Smooth muscle cell (in vitro differentiated cells): Measurements from ENCODE around the gene POTEF. TPM values are rescaled to one million over a fixed set of nuclear protein-coding genes. Genes with fewer than 3 reads are reported as not detected.
"Not testable (repeated sequence)": the region's sequence is repeated elsewhere in the genome, so short reads cannot be mapped to it uniquely, and the experiment has no call there.

Experiments used
- DNase-seq: peaks from one replicate; lab custom pipeline; 2025; ENCODE audit not compliant: unreplicated experiment; lab: John Stamatoyannopoulos, UW
- H2AFZ ChIP-seq: fragments of 200-600 bp; sonication (generic); 2 replicates; pipeline ENCODE4 v1.6.0; 2016; ENCODE audit warnings: antibody characterized with exemption, low read depth, mild to moderate bottlenecking
- H3F3A ChIP-seq: fragments of 200-600 bp; sonication (generic); 2 replicates; pipeline ENCODE4 v1.6.0; 2017; ENCODE audit warnings: antibody characterized with exemption, low read depth
- H3K27ac ChIP-seq: fragments of 200-600 bp; sonication (generic); 2 replicates; pipeline ENCODE4 v1.5.1; 2016; ENCODE audit warnings: low read depth, mild to moderate bottlenecking
- H3K27me3 ChIP-seq: fragments of 200-600 bp; sonication (generic); 2 replicates; pipeline ENCODE4 v1.6.1; 2016; ENCODE audit warnings: low read depth, mild to moderate bottlenecking
- H3K36me3 ChIP-seq: fragments of 200-600 bp; sonication (generic); 2 replicates; pipeline ENCODE4 v1.5.1; 2016; ENCODE audit warnings: low read depth
- H3K4me1 ChIP-seq: fragments of 200-600 bp; sonication (generic); 2 replicates; pipeline ENCODE4 v1.5.1; 2016; ENCODE audit warnings: low read depth
- H3K4me2 ChIP-seq: fragments of 200-600 bp; sonication (generic); 2 replicates; pipeline ENCODE4 v1.6.0; 2016; ENCODE audit warnings: mild to moderate bottlenecking
- H3K4me3 ChIP-seq: fragments of 200-600 bp; sonication (generic); 2 replicates; pipeline ENCODE4 v1.5.1; 2016; ENCODE audit warnings: mild to moderate bottlenecking
- H3K79me2 ChIP-seq: fragments of 200-600 bp; sonication (generic); 2 replicates; pipeline ENCODE4 v1.6.0; 2016; ENCODE audit warnings: low read depth, mild to moderate bottlenecking
- H3K9ac ChIP-seq: fragments of 200-600 bp; sonication (generic); 2 replicates; pipeline ENCODE4 v1.6.0; 2016; ENCODE audit warnings: low read depth
- H3K9me3 ChIP-seq: fragments of 200-600 bp; sonication (generic); replicated peaks from 2 replicates; pipeline ENCODE4 v1.5.1; 2016; ENCODE audit warnings: low read depth
- H4K20me1 ChIP-seq: fragments of 200-600 bp; sonication (generic); 2 replicates; pipeline ENCODE4 v1.6.0; 2016; ENCODE audit warnings: low read depth
- CTCF ChIP-seq: fragments of 200-600 bp; sonication (generic); IDR thresholded peaks from 2 replicates; pipeline ENCODE4 v1.5.1; 2017; ENCODE audit warnings: borderline replicate concordance, mild to moderate bottlenecking, antibody characterized with exemption; ENCODE audit not compliant: insufficient read depth, poor library complexity, severe bottlenecking
- WGBS: methylation state at CpG from one replicate; pipeline ENCODE4 v1.1.7; 2016; ENCODE audit warnings: low lambda C conversion rate; 5-methylcytosine and 5-hydroxymethylcytosine counted together
- polyA plus RNA-seq: library from polyadenylated mRNA; unstranded; fragments of >200 nt; fragmentation: Nextera tagmentation; extraction: Ambion mirVana; gene quantifications from 2 replicates; pipeline ENCODE4 v1.2.1, GENCODE V29; 2016
- total RNA-seq: library from RNA; depleted of rRNA; stranded (reverse); fragments of >200 nt; gene quantifications from 2 replicates; pipeline ENCODE4 v1.2.3, GENCODE V29; 2014

Gene POTEF
- total and polyA plus RNA-seq, 2 experiments from 2014 or later: 2.8 to 9.7 TPM

- Histone ChIP-seq H3K9ac (no peak overlapping the region), H3K36me3 (no peaks in the 10 kb centered on the region), H3K4me2 (no peak overlapping the region), H3K79me2 (no peaks in the 10 kb centered on the region), H3K27ac (no peak overlapping the region), H2AFZ (no peak overlapping the region), H4K20me1 (no peaks in the 10 kb centered on the region), H3K4me3 (no peak overlapping the region), H3K27me3 (no peaks in the 10 kb centered on the region), H3K9me3 (no peaks in the 10 kb centered on the region), H3F3A (no peaks in the 10 kb centered on the region), H3K4me1 (no peaks in the 10 kb centered on the region)
- no peak for TF ChIP-seq CTCF
- WGBS: 97% methylated on average over 22 of the region's 25 CpGs
- no peak for DNase-seq
These were observed 24.0 kb upstream of the POTEF start for GRCh38 chr2:130152816-130153595.

GRCh38 chr2:130152136-130152815 lies 23.3 kb upstream of the POTEF start:
- H3K4me1 ChIP-seq, H4K20me1 ChIP-seq, H3K79me2 ChIP-seq, H3K9ac ChIP-seq, H3K27me3 ChIP-seq, H3K9me3 ChIP-seq, H2AFZ ChIP-seq, H3K4me2 ChIP-seq, H3K4me3 ChIP-seq, H3K27ac ChIP-seq, H3F3A ChIP-seq, H3K36me3 ChIP-seq, DNase-seq: not testable (repeated sequence)
- WGBS: over 99% methylated on average over 27 of the region's 27 CpGs

DNA sequence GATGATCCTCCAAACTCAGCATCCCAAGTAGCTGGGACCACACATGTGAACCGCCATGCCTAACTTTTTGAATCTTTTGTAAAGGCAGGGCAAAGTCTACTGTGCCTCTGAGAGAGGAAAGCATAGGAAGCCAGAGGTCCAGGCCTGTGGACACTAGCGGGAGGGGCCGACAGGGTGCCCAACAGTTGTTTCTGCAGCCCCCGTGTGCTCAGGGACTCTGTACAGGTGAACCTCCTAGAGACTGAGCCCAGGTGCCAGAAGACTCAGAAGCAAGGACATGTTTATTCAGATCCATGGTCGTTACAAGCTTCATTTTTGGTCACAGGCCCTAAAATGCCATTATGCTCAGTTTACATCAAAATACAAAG lies 22.1 kb upstream of the POTEF start:
- not testable (repeated sequence) for H2AFZ ChIP-seq, H3F3A ChIP-seq, H3K27me3 ChIP-seq, H3K4me2 ChIP-seq, H3K27ac ChIP-seq, H3K79me2 ChIP-seq, H3K4me3 ChIP-seq, H4K20me1 ChIP-seq, H3K4me1 ChIP-seq, H3K36me3 ChIP-seq, H3K9me3 ChIP-seq, H3K9ac ChIP-seq, DNase-seq
- WGBS: 78% methylated on average over 5 of the region's 5 CpGs

DNA sequence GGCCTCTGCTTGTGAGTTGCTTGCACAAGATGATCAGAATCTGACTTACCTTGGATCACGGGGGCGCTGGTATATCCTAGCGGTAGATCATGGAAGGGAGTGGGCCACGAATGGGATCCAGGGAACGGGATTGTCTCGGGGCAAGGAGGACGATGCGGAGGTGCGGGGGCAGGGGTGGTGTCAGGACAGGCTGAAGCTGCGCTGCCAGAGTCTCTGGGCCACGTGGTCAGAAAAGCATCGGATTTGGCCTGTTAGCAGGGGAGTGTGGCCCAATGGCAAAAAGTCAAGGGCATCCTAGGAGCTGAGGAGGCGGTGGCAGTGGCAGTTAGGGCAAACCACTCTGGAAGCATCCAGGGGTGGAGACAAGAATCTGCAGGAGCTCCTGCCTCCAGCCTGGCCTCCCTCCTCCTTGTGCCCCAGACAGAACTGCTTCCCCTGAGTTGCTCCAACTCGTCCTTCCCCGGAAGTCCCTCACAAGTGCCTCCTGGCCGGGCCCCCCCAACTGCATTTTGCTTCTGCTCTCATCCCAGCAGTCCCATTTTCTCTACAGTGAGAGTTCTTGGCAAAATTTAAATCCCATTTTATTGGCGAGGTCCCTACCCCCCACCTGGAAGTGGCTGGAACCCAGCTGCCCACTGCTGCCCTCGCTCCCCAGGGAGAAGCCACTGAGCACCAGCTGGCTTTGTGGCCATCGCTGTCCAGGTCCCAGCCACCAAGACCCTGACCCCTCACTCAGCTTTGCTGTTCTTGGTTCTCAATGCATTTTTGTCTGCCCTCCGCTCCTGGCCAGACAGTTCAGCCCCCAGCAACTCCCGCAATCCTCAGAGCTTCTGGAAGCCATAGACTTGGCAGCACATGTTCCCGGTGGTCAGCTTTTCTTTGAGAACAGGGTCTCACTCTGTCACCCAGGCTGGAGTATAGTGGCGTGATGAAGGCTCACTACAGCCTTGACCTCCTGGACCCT lies 21.4 kb upstream of the POTEF start:
- no peaks in the 10 kb centered on the region for H3F3A ChIP-seq
- H3K27ac ChIP-seq: no peak overlapping the region
- no peak overlapping the region for H2AFZ ChIP-seq
- no peaks in the 10 kb centered on the region for H3K9me3 ChIP-seq
- WGBS: 94% methylated on average over 23 of the region's 23 CpGs
- no peak overlapping the region for H3K9ac ChIP-seq
- H3K27me3 ChIP-seq: no peaks in the 10 kb centered on the region
- no peak overlapping the region for H3K4me2 ChIP-seq
- no peak for TF ChIP-seq CTCF
- H3K4me3 ChIP-seq: no peak overlapping the region
- H3K79me2 ChIP-seq: no peaks in the 10 kb centered on the region
- no peak for DNase-seq
- H3K4me1 ChIP-seq: no peaks in the 10 kb centered on the region
- no peaks in the 10 kb centered on the region for H3K36me3 ChIP-seq
- H4K20me1 ChIP-seq: no peaks in the 10 kb centered on the region

- WGBS: 88% methylated on average over 6 of the region's 6 CpGs
- H2AFZ ChIP-seq: not testable (repeated sequence)
These were observed 19.5 kb upstream of the POTEF start for GRCh38 chr2:130148515-130148914.

GRCh38 chr2:130145006-130145414 lies 16.0 kb upstream of the POTEF start, which contains the start of gene CCDC74B:
CCDC74B (minus strand) TSS chr2:130145112; CDS start chr2:130144996, 116 bp downstream.
- not testable (repeated sequence) for H3K36me3 ChIP-seq, H3K27ac ChIP-seq, H3K9ac ChIP-seq, H3K4me1 ChIP-seq, H4K20me1 ChIP-seq, H3K27me3 ChIP-seq, H3K9me3 ChIP-seq, H3K79me2 ChIP-seq, H3F3A ChIP-seq, DNase-seq
- peak within 1 kb of the TSS; percentile 88 for H3K4me2 ChIP-seq
- peak within 1 kb of the TSS; percentile 58 for H3K4me3 ChIP-seq
- 4% methylated on average over 29 of the region's 30 CpGs for WGBS
- peak within 1 kb of the TSS; percentile 18 for H2AFZ ChIP-seq

More at GRCh38 chr2:130148515-130148914, 19.5 kb upstream of the POTEF start:
- not testable (repeated sequence) for H3K4me3 ChIP-seq, DNase-seq, H3K4me1 ChIP-seq, H3K36me3 ChIP-seq, H3K79me2 ChIP-seq, H4K20me1 ChIP-seq, H3K27me3 ChIP-seq, H3F3A ChIP-seq, H3K9ac ChIP-seq, H3K9me3 ChIP-seq, H3K27ac ChIP-seq, H3K4me2 ChIP-seq
